Effector memory CD8-positive, alpha-beta T cell (primary cell): Measurements from ENCODE around the gene LCA5.

Source experiments
- ATAC-seq: fragments of 150-1000 bp; cut with Tn5 transposase; replicated peaks from 2 replicates; pipeline ENCODE4 v1.10.0; 2021; ENCODE audit warnings: mild to moderate bottlenecking, moderate library complexity
- DNase-seq, 3 experiments: peaks; one replicate each; pipeline ENCODE4 v3.0.0; 2021
- H3K27ac Mint-ChIP-seq, 2 donors: one replicate each; pipeline ENCODE4 v1.8.0; 2022; ENCODE audit warnings: mild to moderate bottlenecking in 2 of 2, mixed read lengths in 2 of 2, moderate library complexity in 2 of 2
- H3K27me3 Mint-ChIP-seq, 2 donors: one replicate each; pipeline ENCODE4 v1.8.0; 2022; ENCODE audit warnings: mixed read lengths in 2 of 2
- H3K36me3 Mint-ChIP-seq: one replicate; pipeline ENCODE4 v1.8.0; 2022; ENCODE audit warnings: mild to moderate bottlenecking, moderate library complexity, mixed read lengths; ENCODE audit not compliant: insufficient read depth
- H3K4me1 Mint-ChIP-seq, 2 donors: one replicate each; pipeline ENCODE4 v1.8.0; 2022; ENCODE audit warnings: low read depth in 2 of 2, mixed read lengths in 2 of 2
- H3K4me3 Mint-ChIP-seq, 2 donors: one replicate each; pipeline ENCODE4 v1.8.0; 2022; ENCODE audit warnings: mild to moderate bottlenecking in 2 of 2, mixed read lengths in 2 of 2, moderate library complexity in 2 of 2
- H3K9me3 Mint-ChIP-seq, 2 donors: one replicate each; pipeline ENCODE4 v1.8.0; 2022; ENCODE audit warnings: mixed read lengths in 2 of 2

LCA5 gene

DNA sequence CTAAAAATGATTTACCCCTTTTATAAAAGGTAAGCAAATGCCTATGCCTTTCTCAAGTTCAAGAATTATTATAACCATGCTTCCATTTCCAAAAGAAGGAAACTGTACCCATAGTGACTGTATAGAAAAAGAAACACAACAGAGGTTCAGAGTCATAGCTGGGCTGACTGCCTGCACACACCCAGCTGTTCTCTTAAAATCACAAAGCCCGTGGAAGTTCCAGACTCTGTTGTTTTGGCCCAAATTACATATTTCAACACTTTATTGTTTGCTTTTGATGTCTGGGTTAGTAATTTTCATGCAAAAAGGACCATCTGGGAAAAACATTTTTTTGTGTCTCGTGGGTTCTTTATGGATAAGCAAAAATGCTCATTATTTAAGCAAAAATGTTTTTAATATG is 99.2 kb downstream of the LCA5 start:
- Mint-ChIP-seq H3K36me3 (no peaks in the 10 kb centered on the region), H3K4me1 (no peaks in the 10 kb centered on the region), H3K9me3 (peaks cover 0 to 2% of the 10 kb centered on the region in 2 donors), H3K27me3 (peaks cover 0 to 14% of the 10 kb centered on the region in 2 donors), H3K4me3 (no peak overlapping the region), H3K27ac (no peak overlapping the region)
- ATAC-seq, result no peak
- no peak for DNase-seq

DNA sequence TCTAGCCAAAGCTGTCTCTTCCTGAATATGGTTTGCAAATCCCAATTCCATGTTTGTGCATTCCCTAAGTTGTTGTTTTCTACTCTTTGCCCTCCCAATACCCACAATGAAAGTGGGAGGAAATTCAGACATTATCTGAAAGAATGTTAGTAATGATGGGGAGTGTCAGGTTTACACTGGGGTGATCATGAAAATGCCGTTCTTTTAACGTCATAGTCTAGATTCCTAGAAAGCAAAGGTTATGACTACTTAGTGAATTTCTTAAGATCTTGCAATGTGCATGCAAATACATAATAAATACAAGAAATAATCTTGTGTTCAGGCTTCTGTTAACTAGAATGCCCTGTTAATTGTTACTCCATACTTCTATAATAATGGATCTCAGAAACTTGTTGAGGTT is 101.0 kb downstream of the LCA5 start:
- Mint-ChIP-seq H3K4me1 (no peaks in the 10 kb centered on the region), H3K9me3 (no peaks in the 10 kb centered on the region), H3K27me3 (peaks cover 0 to 8% of the 10 kb centered on the region in 2 donors), H3K27ac (no peak overlapping the region), H3K36me3 (no peaks in the 10 kb centered on the region), H3K4me3 (no peak overlapping the region)
- DNase-seq, result no peak
- ATAC-seq, result no peak

- DNase-seq, result no peak
- ATAC-seq, result no peak
These were observed 101.5 kb downstream of the LCA5 start for GRCh38 chr6:79435746-79436145.

More at GRCh38 chr6:79435746-79436145, 101.5 kb downstream of the LCA5 start:
- Mint-ChIP-seq H3K4me1 (no peaks in the 10 kb centered on the region), H3K27ac (no peak overlapping the region), H3K4me3 (no peak overlapping the region), H3K36me3 (no peaks in the 10 kb centered on the region), H3K27me3 (peaks cover 0 to 8% of the 10 kb centered on the region in 2 donors), H3K9me3 (no peaks in the 10 kb centered on the region)
